HG02623 (cell line): ENCODE data around the gene LGALS8.
"Not testable (repeated sequence)": the region's sequence is repeated elsewhere in the genome, so short reads cannot be mapped to it uniquely, and the experiment has no call there.

Experiments used
- ATAC-seq: cut with Tn5 transposase; IDR thresholded peaks from one replicate; pipeline ENCODE4 v1.9.1; 2021; ENCODE audit warnings: moderate library complexity; ENCODE audit not compliant: unreplicated experiment

Gene LGALS8

GRCh38 chr1:236580404-236580803, 56.6 kb downstream of the LGALS8 start:
- not testable (repeated sequence) for ATAC-seq

- ATAC-seq, result no peak
Observed at GRCh38 chr1:236581528-236581927, 57.7 kb downstream of the LGALS8 start.

GRCh38 chr1:236589531-236589930, 65.7 kb downstream of the LGALS8 start:
- no peak for ATAC-seq

- no peak for ATAC-seq
Observed at GRCh38 chr1:236590553-236591150, 66.9 kb downstream of the LGALS8 start.

- ATAC-seq, result no peak
Observed at GRCh38 chr1:236602171-236602570, 78.4 kb downstream of the LGALS8 start.
